Central memory CD4-positive, alpha-beta T cell (primary cell): Measurements from ENCODE around the gene AADACL4.

Experiments
- DNase-seq: peaks from one replicate; pipeline ENCODE4 v3.0.0; 2022

AADACL4 gene

GRCh38 chr1:12613180-12613579 lies 30.7 kb upstream of the AADACL4 start:
- no peak for DNase-seq

GRCh38 chr1:12614402-12615158 lies 29.3 kb upstream of the AADACL4 start:
- DNase-seq = no peak

GRCh38 chr1:12615159-12615864 lies 28.6 kb upstream of the AADACL4 start:
- DNase-seq = no peak

- DNase-seq = no peak
Observed at GRCh38 chr1:12615865-12616708, 27.8 kb upstream of the AADACL4 start.

- peak; percentile 15 for DNase-seq
Observed at GRCh38 chr1:12616709-12617373, 27.0 kb upstream of the AADACL4 start.

- peak; percentile 60 for DNase-seq
Observed at GRCh38 chr1:12617511-12617900, 26.4 kb upstream of the AADACL4 start.

GRCh38 chr1:12617901-12618660 lies 25.8 kb upstream of the AADACL4 start, which contains the start of gene DHRS3:
TSS of gene DHRS3 (minus strand) at chr1:12618210. CDS start at chr1:12617348, 862 bp downstream.
- peak; percentile 68 for DNase-seq

- no peak for DNase-seq
Observed at GRCh38 chr1:12618661-12618964, 25.3 kb upstream of the AADACL4 start.

- DNase-seq = peak; percentile 52
Observed at GRCh38 chr1:12618965-12619791, 24.7 kb upstream of the AADACL4 start.

- peak; percentile 65 for DNase-seq
Observed at GRCh38 chr1:12619792-12620487, 23.9 kb upstream of the AADACL4 start.

GRCh38 chr1:12620488-12620865 lies 23.4 kb upstream of the AADACL4 start:
- DNase-seq = peak; percentile 35

GRCh38 chr1:12620931-12621330 lies 23.0 kb upstream of the AADACL4 start:
- DNase-seq = no peak

GRCh38 chr1:12621346-12622335 lies 22.2 kb upstream of the AADACL4 start:
- no peak for DNase-seq

GRCh38 chr1:12622506-12622905 lies 21.4 kb upstream of the AADACL4 start:
- no peak for DNase-seq

- no peak for DNase-seq
Observed at GRCh38 chr1:12625276-12625675, 18.6 kb upstream of the AADACL4 start.

- DNase-seq = no peak
Observed at GRCh38 chr1:12626888-12627287, 17.0 kb upstream of the AADACL4 start.

GRCh38 chr1:12627296-12627695 lies 16.6 kb upstream of the AADACL4 start:
- no peak for DNase-seq

- DNase-seq = no peak
Observed at GRCh38 chr1:12629511-12629956, 14.4 kb upstream of the AADACL4 start.
